Panc1 (cell line): Measurements from ENCODE around the gene PLCG2. TPM values are rescaled to one million over a fixed set of nuclear protein-coding genes. Genes with fewer than 3 reads are reported as not detected.

Experiments used
- ATAC-seq: fragments of 200-7000 bp; cut with Tn5 transposase; 2 replicates; pipeline ENCODE4 v1.9.1; 2020; ENCODE audit warnings: mild to moderate bottlenecking, moderate library complexity
- BruUV-seq: library from RNA; stranded (reverse); fragments of 400-500 nt; replicated peaks from 2 replicates; lab custom pipeline; 2021; lab: Mats Ljungman, UMichigan
- CTCF ChIA-PET: fragments of 300-600 bp; sonication (Branson Sonifier 250); formaldehyde crosslinking; loops from one replicate; lab custom pipeline; 2022; ENCODE audit warnings: antibody characterized with exemption; lab: Charles Lee
- POLR2A ChIA-PET: fragments of 300-600 bp; sonication (Branson Sonifier 250); formaldehyde crosslinking; loops from one replicate; lab custom pipeline; 2022; ENCODE audit warnings: antibody characterized with exemption; lab: Charles Lee
- DNase-seq: peaks from one replicate; pipeline ENCODE4 v3.0.0-alpha.2; 2010; ENCODE audit warnings: low read depth, low spot score
- H3K27ac ChIP-seq: 2 replicates; pipeline ENCODE4 v1.5.1; 2011; ENCODE audit warnings: mild to moderate bottlenecking, low read length, inconsistent platforms
- H3K27me3 ChIP-seq: fragments of 200-500 bp; sonication (Bioruptor generic); 2 replicates; pipeline ENCODE4 v1.6.0; 2014; ENCODE audit warnings: low read length, inconsistent platforms; ENCODE audit not compliant: control insufficient read depth, insufficient read depth
- H3K36me3 ChIP-seq: fragments of 200-500 bp; sonication (Bioruptor generic); 2 replicates; pipeline ENCODE4 v1.5.1; 2014; ENCODE audit warnings: inconsistent platforms, mild to moderate bottlenecking, low read length, moderate library complexity; ENCODE audit not compliant: control insufficient read depth, insufficient read depth
- H3K4me1 ChIP-seq: 2 replicates; pipeline ENCODE4 v1.5.1; 2011; ENCODE audit warnings: inconsistent platforms, mild to moderate bottlenecking, low read length, moderate library complexity; ENCODE audit not compliant: control insufficient read depth, insufficient read depth
- H3K4me3 ChIP-seq, 2 experiments: 2 replicates each; pipeline ENCODE4 v1.5.1; 2011 to 2012; ENCODE audit warnings: low read depth in 2 of 2, low read length in 2 of 2, mild to moderate bottlenecking in 2 of 2, inconsistent platforms in 1 of 2, moderate library complexity in 1 of 2
- H3K9me3 ChIP-seq: fragments of 200-500 bp; sonication (Bioruptor generic); 2 replicates; pipeline ENCODE4 v1.5.1; 2014; ENCODE audit warnings: low read depth, mild to moderate bottlenecking, inconsistent platforms, low read length, moderate library complexity; ENCODE audit not compliant: control insufficient read depth, insufficient read depth
- POLR2AphosphoS5 ChIP-seq: IDR thresholded peaks from 2 replicates; pipeline ENCODE4 v1.6.1; 2012; ENCODE audit warnings: mild to moderate bottlenecking, low read depth, low read length, moderate library complexity
- SIN3A ChIP-seq: IDR thresholded peaks from 2 replicates; pipeline ENCODE4 v1.6.1; 2012; ENCODE audit warnings: low read depth, mild to moderate bottlenecking, low read length, moderate library complexity, borderline replicate concordance; ENCODE audit not compliant: insufficient read depth
- TCF7L2 ChIP-seq: IDR thresholded peaks from 2 replicates; pipeline ENCODE4 v1.6.1; 2011; ENCODE audit warnings: mild to moderate bottlenecking, low read depth, low read length, inconsistent platforms
- in situ Hi-C: cut with HindIII; loops from 2 replicates; pipeline ENCODE4 v1.10.0; 2016; ENCODE audit warnings: low sequenced_read_pairs, low pct_unique_long_range_greater_than_20kb
- intact Hi-C: fragments of 100-400 bp; cut with micrococcal nuclease; formaldehyde crosslinking; loops from one replicate; pipeline ENCODE4 v1.10.0; 2022; ENCODE audit not compliant: unreplicated experiment
- total RNA-seq: library from RNA; stranded (reverse); gene quantifications from one replicate; pipeline ENCODE4 v1.2.1, GENCODE V29; 2021; ENCODE audit not compliant: unreplicated experiment
- TF ChIP-seq, protein P1 (sequence below): fragments of 450-650 bp; IDR thresholded peaks from 2 replicates; pipeline ENCODE4 v1.5.1; 2017; ENCODE audit warnings: mild to moderate bottlenecking
- TF ChIP-seq, protein P2 (sequence below), 2 experiments: IDR thresholded peaks; 2 replicates each; pipeline ENCODE4 v1.6.1; 2011 to 2012; ENCODE audit warnings: low read depth in 2 of 2, control low read depth in 1 of 2, low read length in 1 of 2, mild to moderate bottlenecking in 1 of 2, moderate library complexity in 1 of 2; ENCODE audit not compliant: insufficient read depth in 1 of 2

The PLCG2 gene
- total RNA-seq, 1 experiment from 2014 or later, result 10.8 TPM

DNA sequence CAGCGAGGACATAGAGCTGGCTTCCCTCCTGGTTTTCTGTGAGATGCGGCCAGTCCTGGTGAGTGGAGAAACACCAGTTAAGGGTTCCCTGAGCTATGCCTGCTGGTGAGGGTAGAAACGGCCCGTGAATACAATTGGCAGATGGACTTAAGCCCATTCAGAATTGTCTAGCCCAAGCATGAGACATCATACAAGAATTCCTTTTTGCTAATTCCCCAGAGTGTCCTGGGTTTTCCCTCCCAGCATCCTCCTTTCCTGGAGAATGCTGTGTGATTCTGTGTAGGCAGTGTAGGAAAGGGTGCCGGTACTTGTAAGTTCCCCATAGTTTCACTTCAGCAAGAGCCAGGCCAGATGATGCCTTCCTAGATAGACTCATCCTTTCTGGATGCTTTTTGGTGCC is 167.1 kb downstream of the PLCG2 start:
- in situ Hi-C loops, result no loop called here
- ChIA-PET POLR2A (no interaction called here), CTCF (no interaction called here)
- Histone ChIP-seq H3K36me3 (no peaks in the 10 kb centered on the region), H3K4me1 (no peaks in the 10 kb centered on the region), H3K27ac (no peak overlapping the region), H3K27me3 (no peaks in the 10 kb centered on the region), H3K9me3 (no peaks in the 10 kb centered on the region), H3K4me3 (no peak overlapping the region)
- no TSS peak for BruUV-seq
- DNase-seq (no peak), ATAC-seq (no peak)
- intact Hi-C loops, result loop anchor here (10.0 kb wide), 1 partner anchor 119 kb away; no protein-coding TSS in a partner anchor
- TF ChIP-seq POLR2AphosphoS5 (no peak), SIN3A (no peak)
- TF ChIP-seq, protein P1, sequence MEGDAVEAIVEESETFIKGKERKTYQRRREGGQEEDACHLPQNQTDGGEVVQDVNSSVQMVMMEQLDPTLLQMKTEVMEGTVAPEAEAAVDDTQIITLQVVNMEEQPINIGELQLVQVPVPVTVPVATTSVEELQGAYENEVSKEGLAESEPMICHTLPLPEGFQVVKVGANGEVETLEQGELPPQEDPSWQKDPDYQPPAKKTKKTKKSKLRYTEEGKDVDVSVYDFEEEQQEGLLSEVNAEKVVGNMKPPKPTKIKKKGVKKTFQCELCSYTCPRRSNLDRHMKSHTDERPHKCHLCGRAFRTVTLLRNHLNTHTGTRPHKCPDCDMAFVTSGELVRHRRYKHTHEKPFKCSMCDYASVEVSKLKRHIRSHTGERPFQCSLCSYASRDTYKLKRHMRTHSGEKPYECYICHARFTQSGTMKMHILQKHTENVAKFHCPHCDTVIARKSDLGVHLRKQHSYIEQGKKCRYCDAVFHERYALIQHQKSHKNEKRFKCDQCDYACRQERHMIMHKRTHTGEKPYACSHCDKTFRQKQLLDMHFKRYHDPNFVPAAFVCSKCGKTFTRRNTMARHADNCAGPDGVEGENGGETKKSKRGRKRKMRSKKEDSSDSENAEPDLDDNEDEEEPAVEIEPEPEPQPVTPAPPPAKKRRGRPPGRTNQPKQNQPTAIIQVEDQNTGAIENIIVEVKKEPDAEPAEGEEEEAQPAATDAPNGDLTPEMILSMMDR, result no peak

DNA sequence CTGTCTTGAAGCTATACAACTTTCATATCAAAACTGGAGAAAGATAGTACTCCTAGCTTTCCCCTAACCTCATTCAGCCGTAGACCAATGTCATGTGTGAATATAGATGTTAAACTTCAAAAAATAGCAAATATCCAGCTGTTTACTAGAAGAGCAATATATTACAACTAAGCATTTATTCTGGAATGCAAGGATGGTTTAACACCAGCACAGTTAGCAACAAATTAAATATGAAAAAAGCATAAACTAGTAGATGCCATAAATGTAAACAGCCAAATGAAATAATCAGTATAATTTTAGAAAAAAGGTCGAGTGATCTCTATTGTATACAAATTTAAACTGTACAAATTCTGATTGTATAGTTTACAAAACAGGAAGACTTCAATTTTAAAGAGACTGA is 172.5 kb downstream of the PLCG2 start:
- H3K9me3 ChIP-seq, result no peaks in the 10 kb centered on the region
- no peaks in the 10 kb centered on the region for H3K36me3 ChIP-seq
- ATAC-seq, result no peak
- ChIA-PET CTCF (no interaction called here), POLR2A (no interaction called here)
- H3K4me3 ChIP-seq, result no peak overlapping the region
- DNase-seq, result no peak
- BruUV-seq, result no TSS peak
- H3K4me1 ChIP-seq, result no peaks in the 10 kb centered on the region
- intact Hi-C loops, result no loop called here
- TF ChIP-seq TCF7L2 (no peak), SIN3A (no peak), POLR2AphosphoS5 (no peak)
- TF ChIP-seq, protein P2, sequence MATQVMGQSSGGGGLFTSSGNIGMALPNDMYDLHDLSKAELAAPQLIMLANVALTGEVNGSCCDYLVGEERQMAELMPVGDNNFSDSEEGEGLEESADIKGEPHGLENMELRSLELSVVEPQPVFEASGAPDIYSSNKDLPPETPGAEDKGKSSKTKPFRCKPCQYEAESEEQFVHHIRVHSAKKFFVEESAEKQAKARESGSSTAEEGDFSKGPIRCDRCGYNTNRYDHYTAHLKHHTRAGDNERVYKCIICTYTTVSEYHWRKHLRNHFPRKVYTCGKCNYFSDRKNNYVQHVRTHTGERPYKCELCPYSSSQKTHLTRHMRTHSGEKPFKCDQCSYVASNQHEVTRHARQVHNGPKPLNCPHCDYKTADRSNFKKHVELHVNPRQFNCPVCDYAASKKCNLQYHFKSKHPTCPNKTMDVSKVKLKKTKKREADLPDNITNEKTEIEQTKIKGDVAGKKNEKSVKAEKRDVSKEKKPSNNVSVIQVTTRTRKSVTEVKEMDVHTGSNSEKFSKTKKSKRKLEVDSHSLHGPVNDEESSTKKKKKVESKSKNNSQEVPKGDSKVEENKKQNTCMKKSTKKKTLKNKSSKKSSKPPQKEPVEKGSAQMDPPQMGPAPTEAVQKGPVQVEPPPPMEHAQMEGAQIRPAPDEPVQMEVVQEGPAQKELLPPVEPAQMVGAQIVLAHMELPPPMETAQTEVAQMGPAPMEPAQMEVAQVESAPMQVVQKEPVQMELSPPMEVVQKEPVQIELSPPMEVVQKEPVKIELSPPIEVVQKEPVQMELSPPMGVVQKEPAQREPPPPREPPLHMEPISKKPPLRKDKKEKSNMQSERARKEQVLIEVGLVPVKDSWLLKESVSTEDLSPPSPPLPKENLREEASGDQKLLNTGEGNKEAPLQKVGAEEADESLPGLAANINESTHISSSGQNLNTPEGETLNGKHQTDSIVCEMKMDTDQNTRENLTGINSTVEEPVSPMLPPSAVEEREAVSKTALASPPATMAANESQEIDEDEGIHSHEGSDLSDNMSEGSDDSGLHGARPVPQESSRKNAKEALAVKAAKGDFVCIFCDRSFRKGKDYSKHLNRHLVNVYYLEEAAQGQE (IDR thresholded peaks at IDR 0.05; ENCODE audit: insufficient read depth in 1 of 2, low read depth in 2 of 2, low read length in 1 of 2), result no peak
- TF ChIP-seq, protein P1, result no peak
- no peak overlapping the region for H3K27ac ChIP-seq
- no peaks in the 10 kb centered on the region for H3K27me3 ChIP-seq
- in situ Hi-C loops, result no loop called here
